HG03432 (cell line): ENCODE data around the gene LDAF1.
"Not testable (repeated sequence)": the region's sequence is repeated elsewhere in the genome, so short reads cannot be mapped to it uniquely, and the experiment has no call there.

Source experiments
- ATAC-seq: cut with Tn5 transposase; IDR thresholded peaks from one replicate; pipeline ENCODE4 v1.9.1; 2021; ENCODE audit warnings: mild to moderate bottlenecking, moderate library complexity; ENCODE audit not compliant: unreplicated experiment

The LDAF1 gene

DNA sequence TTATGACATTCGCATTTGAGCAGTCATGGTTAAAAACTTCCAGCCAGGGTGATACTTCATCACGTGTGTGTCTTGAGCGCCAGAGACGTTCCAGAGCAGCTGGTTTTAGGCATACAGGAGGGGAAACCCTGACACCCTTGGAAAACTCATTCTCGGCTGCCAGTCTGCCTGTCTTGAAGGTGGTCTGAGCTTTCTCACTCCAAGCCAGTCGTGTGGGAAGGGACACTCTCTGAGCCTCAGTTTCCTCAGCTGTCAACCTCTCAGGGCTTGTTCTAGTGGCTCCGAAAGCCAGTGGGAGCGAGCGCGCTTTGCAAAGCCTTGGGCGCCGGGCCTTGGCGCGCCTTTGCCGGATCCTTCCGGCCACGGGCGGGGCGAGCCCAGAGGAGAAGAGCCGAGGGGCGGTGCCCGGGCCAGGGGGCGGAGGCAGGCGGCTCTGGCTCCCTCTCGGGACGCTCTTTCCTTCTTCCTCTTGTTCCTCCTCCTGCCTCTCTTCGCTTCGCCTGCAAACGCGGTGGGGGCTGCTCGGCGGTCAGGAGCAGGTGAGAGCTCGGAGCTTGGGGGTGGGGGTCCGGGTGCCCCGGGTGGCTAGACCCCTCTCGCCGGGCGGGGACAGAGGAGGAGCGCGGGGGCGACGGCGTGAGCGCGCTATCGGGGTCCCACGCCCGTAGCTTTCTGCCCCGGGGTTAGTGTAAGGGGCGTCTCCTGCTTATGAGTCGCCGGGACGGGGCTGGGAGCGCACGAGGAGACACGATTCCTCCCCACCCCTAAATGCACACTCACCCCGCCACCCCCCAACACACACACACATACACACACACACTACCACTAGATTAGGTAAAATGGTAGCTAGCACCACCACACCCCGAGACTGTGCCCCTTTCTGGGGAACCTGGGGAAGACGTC is at the start of gene LDAF1:
TSS of gene LDAF1 (plus strand) at position 467 of the 903 bp plus-strand sequence. CDS start 2,509 bp downstream, outside the sequence.
- peak; percentile 87 for ATAC-seq

DNA sequence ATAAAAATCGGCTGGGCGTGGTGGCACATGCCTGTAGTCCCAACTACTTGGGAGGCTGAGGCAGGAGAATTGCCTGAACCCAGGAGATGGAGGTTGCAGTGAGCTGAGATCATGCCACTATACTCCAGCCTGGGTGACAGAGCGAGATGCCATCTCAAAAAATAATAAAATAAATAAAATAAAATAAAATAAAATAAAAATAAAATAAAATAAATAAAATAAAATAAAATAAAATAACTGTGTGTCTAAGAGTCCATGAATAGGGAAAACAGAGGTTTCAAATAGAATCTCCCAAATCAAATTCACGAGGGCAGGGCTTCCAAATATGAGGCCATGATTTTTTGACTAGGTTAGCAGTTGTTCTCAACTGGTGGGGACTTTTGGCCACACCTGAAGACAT is 42.9 kb upstream of the LDAF1 start:
- not testable (repeated sequence) for ATAC-seq

DNA sequence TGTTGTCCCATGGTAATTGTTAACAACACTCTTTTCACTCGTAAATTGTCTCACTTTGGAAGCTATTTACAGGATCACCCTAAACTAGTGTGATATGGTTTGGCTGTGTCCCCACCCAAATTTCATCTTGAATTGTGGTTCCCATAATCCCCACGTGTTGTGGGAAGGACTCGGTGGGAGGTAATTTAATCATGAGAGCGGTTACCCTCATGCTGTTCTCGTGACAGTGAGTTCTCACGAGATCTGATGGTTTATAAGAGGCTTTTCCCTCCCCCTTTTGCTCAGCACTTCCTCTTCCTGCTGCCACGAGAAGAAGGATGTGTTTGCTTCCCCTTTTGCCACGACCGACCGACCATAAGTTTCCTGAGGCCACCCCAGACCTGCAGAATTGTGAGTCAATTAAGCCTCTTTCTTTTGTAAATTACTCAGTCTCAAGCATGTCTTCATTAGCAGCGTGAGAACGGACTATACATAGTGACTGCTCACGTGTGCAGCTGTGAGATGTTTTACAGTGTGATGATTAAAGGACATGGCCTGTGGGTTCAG is 42.3 kb upstream of the LDAF1 start:
- no peak for ATAC-seq

DNA sequence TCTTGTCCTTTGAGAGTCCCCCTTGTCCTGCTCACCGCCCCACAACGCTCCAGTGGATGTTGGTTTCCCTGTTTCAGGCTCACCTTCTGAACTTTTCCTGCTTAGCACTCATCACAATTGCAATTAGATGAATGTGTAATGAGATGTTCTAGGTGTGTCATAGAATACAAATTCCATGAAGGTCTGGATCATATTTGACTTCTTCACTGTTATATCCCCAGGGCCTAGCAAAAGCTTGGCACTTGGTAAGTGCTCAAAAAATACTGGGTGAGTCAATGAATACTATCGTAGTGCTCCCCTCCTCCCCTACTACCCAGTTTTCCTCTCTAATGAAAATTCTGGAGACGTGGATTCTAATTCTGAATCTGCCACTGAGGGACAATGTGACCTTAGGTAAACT is 40.9 kb upstream of the LDAF1 start:
- ATAC-seq, result no peak

DNA sequence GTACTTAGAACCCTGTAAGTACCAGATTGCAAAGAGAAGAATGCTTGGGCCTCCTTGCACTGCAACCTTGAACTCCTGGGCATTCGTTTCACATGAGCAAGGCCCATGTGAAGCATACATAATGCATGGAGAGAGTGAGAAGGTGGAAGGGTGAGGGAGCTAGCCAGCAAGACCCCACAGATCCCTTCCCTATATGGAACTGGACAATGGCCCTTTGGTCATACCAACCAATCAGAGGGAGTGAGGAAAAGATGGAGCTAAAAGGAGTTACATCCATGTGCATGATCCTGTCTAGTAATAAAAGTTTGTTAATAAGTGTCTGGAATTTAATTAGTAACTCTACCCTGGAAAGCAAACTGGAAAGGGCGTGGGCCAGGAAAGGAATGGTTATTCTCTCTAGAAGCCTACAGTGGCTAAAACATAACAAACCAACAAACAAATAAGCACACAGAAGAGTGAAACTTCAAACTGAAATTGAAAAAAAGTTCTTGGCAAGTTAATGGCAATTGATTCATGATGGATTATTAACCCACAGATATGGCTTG is 37.4 kb upstream of the LDAF1 start:
- no peak for ATAC-seq

DNA sequence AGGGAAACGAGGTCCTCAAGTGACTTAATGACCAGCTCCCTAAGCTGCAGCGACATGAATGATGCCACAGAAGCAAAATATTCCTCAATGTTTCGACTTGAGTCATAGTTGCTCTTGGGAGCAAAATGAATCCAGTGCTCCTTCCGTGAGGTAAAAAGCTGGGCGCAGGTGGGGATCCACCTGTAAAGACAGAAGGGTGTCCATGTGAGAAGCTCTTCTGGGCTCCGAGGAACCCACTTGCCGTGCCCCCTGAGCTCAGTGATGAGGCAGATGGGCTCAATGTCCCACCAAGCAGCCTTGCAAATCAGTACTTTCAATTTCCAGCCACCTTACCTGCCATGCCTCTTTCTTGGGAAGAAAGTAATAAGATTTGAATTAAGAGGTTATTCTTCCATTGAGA is 33.3 kb upstream of the LDAF1 start:
- ATAC-seq, result no peak

DNA sequence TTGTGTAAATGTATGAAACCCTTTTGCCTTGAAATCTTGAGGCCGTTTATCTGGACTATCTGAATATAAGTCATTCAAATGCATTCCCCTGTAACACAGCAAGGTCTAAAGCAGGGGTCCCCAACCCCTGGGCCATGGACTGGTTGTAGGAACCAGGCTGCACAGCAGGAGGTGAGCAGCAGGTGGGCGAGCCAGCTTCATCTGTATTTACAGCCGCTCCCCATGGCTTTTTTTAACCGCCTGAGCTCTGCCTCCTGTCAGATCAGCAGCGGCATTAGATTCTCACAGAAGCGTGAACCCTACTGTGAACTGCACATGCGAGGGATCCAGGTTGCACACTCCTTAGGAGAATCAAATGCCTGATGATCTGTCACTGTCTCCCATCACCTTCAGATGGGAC is 32.0 kb upstream of the LDAF1 start:
- no peak for ATAC-seq

DNA sequence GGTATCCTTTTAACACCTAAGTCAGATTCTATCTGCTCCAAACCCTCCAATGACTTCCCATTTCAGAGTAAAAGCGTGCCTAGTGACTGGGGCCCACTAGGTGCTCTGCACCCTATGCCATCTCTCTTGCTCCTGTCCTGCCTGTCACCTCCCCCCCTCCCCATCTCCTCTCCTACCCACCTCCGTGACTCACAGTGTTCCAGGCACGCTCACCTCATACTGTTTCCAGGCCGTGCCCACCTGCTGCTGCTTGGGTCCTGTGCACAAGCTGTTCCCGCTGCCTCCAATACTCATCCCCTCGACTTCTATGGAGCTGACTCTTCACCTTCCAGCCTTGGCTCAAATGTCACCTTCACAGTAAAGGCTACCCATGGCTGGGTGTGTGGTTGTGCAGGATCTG is 29.5 kb upstream of the LDAF1 start:
- ATAC-seq, result no peak

DNA sequence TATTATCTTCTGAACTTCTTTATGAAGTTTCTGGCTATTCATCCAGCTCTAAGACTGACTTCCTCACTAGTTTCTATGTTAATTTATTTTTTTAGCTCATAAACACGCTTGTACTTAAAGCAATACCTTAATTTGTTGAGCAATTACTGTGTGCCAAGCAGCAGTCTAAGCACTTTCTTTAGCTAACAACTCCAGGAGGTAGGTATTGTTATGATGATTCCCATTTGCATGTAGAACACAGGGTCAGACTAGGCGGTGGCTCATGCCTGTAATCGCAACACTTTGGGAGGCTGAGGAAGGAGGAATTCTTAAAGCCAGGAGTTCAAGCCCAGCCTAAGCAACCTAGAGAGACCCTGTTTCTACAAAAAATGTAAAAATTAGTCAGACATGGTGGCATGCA is 27.7 kb upstream of the LDAF1 start:
- ATAC-seq, result no peak

DNA sequence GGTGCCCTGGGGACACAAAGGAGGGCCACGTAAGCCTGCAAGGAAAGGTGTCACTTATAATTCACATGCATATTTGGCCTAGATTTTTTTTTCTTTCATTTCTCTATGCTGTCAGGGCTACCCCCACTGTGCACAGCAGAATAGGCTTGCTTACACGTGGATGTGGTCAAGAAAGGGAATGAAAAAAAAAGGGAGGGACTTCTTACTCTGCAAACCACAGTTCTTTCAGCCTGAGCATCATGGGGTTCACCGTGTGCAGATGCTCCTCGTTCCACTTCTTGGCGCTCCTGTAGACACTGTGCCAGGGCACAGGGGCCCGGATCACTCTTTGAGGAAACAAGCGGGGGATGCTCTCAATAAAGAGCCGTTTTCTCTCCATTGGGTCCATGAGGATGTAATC is 24.4 kb upstream of the LDAF1 start:
- ATAC-seq, result no peak

DNA sequence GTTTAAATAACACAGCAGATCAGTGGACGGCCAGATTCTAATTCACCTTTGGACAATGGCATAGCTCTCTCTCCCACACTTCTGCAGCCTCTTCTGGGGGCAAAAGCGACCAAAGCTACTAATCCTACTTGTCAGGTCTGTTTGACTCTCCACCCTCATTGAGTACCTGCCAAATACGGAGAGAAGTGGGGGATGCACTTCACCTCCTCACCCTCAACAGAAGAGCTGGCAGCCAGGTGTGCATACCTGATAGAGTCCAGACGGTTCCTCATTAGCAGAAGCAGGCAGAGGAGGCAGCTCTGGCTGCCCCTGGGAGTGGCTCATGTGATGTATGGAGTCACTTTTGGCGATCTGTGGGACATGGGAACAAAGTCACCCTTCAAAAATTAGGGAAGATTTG is 12.7 kb upstream of the LDAF1 start:
- ATAC-seq, result no peak

DNA sequence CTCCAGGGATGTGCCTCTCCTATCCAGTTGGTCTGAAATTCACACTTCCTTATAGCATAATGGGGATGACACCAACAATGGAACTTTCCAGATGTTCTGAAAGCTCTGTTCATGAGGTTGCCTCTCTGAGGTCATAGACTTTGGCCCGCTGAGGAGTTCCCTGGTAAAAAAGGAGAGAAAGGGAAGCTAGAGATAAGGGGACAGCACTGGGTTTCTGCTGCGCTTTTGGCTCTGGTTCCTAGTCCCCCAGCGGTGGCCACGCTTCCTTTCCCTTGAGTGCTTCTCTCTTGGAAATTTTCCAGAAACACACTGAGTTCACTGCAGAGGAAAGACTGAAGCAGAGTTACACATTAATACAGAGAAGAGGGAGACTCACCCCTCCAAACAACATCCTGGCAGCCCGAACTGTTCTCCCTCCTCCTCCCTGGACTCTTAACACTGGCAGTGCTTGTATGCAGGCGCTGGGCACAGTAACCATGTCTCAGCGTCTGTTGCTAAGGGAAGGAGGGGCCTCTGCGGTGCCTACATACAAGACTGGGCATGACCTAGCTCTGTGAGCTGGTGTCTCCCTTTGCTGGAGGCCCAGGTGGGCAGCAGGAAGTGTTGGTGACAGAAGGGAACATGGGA is 8.0 kb upstream of the LDAF1 start, which contains the start of gene DNAH3:
TSS of gene DNAH3 (minus strand) at position 472 of the 627 bp plus-strand sequence. CDS start 527 bp downstream, outside the sequence.
- ATAC-seq, result no peak

DNA sequence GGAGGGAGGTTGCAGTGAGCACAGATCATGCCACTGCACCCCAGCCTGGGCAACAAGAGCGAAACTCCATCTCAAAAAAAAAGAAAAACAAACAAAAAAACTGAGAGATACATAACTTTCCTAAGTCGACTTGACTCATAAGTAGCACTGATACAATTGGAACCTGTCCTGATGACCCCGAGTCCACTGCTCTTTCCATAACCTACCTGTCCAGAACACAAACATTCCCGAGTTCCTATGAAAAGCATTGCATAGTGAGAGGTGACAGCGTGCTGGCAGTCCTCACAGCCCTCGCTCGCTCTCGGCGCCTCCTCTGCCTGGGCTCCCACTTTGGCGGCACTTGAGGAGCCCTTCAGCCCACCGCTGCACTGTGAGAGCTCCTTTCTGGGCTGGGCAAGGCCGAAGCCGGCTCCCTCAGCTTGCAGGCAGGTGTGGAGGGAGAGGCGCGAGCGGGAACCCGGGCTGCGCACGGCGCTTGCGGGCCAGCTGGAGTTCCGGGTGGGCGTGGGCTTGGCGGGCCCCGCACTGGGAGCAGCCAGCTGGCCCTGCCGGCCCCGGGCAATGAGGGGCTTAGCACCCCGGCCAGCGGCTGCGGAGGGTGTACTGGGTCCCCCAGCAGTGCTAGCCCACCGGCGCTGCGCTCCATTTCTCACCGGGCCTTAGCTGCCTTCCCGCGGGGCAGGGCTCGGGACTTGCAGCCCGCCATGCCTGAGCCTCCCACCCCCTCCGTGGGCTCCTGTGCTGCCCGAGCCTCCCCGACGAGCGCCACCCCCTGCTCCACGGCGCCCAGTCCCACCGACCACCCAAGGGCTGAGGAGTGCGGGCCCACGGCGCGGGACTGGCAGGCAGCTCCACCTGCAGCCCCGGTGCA is 6.1 kb upstream of the LDAF1 start:
- ATAC-seq, result not testable (repeated sequence)

DNA sequence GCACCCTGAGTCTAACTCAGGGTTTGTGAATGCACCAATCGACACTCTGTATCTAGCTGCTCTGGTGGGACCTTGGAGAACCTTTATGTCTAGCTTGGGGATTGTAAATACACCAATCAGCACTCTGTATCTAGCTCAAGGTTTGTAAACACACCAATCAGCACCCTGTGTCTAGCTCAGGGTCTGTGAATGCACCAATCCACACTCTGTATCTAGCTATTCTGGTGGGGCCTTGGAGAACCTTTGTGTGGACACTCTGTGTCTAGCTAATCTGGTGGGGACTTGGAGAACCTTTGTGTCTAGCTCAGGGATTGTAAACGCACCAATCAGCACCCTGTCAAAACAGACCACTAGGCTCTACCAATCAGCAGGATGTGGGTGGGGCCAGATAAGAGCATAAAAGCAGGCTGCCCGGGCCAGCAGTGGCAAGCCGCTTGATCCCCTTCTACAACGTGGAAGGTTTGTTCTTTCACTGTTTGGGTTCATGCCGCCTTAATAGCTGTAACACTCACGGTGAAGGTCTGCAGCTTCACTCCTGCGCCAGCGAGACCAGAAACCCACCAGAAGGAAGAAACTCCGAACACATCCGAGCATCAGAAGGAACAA is 5.2 kb upstream of the LDAF1 start:
- not testable (repeated sequence) for ATAC-seq

DNA sequence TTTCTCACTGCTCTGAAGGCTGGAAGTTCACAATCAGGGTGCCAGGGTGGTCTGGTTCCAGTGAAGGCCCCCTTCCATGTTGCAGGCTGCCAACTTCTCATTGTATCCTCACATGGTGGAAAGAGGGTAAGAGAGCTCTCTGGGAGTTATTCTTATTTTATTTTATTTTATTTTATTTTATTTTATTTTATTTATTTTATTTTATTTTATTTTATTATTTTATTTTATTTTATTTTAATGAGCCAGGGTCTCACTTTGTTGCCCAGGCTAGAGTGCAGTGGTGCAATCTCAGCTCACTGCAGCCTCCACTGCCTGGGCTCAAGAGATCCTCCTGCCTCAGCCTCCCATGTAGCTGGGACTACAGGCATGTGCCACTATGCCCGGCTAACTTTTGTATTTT is 2.5 kb upstream of the LDAF1 start:
- not testable (repeated sequence) for ATAC-seq

DNA sequence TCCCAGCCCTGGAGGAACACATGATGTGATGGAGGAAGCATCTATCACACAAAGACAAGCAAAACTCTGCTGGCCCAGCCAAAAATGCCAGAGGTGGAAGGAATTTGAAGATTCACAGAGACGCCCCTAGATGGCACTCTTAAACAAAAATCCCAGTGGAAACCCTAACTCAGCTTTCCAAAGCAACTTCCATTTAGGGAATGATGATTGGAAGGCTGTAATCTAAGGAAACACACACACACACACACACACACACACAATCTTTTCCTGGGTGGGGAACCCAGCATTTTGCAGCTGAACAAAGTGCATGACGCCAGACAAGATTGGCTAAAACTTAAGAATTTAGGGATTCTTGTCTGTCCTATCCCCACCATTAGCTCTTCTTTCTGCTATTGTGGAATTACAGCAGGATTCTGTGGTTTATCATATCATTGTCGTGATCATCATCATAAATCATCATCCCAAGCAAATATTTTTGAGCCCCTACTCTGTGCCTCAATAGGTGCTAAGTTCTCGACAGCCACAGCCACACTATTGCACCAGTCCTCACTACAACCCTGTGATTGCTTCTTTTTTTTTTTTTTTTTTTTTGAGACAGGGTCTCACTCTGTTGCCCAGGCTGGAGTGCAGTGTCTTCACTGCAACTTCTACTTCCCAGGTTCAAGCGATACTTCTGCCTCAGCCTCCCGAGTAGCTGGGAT is 1.6 kb upstream of the LDAF1 start:
- ATAC-seq, result no peak

DNA sequence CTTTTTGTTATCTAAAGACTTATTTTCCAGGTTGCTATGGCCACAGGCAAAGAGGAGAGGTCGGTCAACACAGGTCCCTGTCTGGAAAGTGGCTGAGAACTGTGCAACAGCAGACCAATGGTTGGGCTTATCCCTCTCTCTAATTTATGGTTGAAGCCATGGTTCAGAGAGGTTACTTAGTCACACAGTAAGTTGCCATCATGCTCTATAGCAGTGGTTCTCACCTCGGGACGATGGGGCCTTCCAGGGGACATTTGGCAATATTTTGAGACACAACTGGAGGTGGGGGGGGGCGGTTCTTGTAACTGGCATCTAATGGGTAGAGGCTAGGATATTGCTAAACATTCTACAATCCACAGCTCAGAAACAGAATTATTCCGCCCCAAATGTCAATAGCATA is 842 bp upstream of the LDAF1 start:
- no peak for ATAC-seq

DNA sequence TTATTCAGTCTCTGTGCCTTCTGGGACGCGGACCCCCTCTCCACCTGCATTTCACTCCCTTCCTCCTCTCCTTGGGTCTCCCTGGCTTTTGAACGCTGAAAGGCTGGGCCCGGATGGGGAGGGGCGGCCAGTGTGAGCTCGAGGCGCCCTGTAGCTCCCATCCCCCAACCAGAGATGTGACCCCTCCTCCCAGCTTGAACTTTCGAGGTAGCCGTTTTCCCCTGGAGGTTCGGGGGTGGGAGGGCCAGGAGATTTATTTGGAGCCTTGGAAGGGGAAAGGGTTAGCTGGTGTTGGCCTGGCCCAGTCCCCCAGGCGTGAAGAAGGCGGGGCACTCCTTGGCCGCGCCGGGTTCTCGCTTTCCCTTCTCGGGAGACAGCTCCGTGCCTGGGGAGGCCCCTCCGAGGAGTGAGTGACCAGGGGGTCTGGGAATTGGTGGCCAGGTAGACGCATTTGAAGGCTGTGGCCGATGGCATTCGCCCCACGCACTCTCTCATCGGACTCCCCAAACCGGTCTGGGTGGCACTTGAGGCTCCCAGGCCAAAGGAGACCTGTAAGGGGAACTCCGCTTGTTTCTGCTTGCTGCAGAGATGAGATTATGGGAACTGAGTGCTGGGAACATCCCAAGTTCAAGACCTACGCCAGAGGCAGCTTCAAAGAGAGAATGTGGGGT is 942 bp downstream of the LDAF1 start:
- ATAC-seq, result no peak

DNA sequence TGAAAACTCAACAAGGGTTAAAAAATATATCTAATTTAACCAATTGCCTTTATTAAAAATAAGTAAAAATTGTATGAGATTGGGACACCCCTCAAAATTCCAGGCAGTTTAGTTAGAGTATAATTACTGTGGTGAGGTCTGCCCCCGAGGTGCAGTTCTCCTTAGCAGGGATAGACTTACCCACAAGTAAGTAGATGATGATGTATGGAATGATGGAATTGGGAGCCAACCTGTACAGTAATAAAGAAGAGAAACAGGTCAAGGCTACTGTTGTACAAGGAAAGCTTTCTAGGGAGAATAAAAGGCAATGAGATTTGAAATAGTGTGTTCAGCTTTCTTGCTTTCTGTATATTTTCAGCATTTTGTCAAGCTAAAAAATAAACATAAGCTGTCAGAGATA is 1.8 kb downstream of the LDAF1 start:
- no peak for ATAC-seq
